Astrocyte (in vitro differentiated cells and primary cell): ENCODE results near the gene PRCD. TPM values are rescaled to one million over a fixed set of nuclear protein-coding genes. Genes with fewer than 3 reads are reported as not detected.

Experiments used
- DNase-seq: peaks from one replicate; pipeline ENCODE4 v3.0.0-alpha.2; 2010; ENCODE audit warnings: low read depth
- FAIRE-seq: peaks from 2 replicates; lab custom pipeline; 2011; peaks lifted over from hg19 to GRCh38; lab: Jason Lieb, UNC
- H2AFZ ChIP-seq: 2 replicates; pipeline ENCODE4 v1.6.0; 2012; ENCODE audit warnings: low read depth, low read length, inconsistent platforms
- H3K27ac ChIP-seq: 2 replicates; pipeline ENCODE4 v1.5.1; 2011; ENCODE audit warnings: low read depth, low read length, inconsistent platforms
- H3K27me3 ChIP-seq: 2 replicates; pipeline ENCODE4 v1.6.0; 2011; ENCODE audit warnings: low read length, inconsistent platforms; ENCODE audit not compliant: insufficient read depth
- H3K36me3 ChIP-seq: 2 replicates; pipeline ENCODE4 v1.5.1; 2011; ENCODE audit warnings: low read length, inconsistent platforms; ENCODE audit not compliant: insufficient read depth
- H3K4me1 ChIP-seq: 2 replicates; pipeline ENCODE4 v1.5.1; 2011; ENCODE audit warnings: low read length, inconsistent platforms; ENCODE audit not compliant: insufficient read depth
- H3K4me2 ChIP-seq: 2 replicates; pipeline ENCODE4 v1.6.0; 2012; ENCODE audit warnings: low read length, inconsistent platforms
- H3K4me3 ChIP-seq: 2 replicates; pipeline ENCODE4 v1.5.1; 2011; ENCODE audit warnings: low read depth, mild to moderate bottlenecking, low read length, inconsistent platforms; ENCODE audit not compliant: insufficient read depth
- H3K79me2 ChIP-seq: 2 replicates; pipeline ENCODE4 v1.6.0; 2012; ENCODE audit warnings: mild to moderate bottlenecking, low read length, inconsistent platforms; ENCODE audit not compliant: insufficient read depth
- H3K9ac ChIP-seq: 2 replicates; pipeline ENCODE4 v1.6.0; 2012; ENCODE audit warnings: mild to moderate bottlenecking, low read length, inconsistent platforms
- H3K9me3 ChIP-seq: 2 replicates; pipeline ENCODE4 v1.5.1; 2012; ENCODE audit warnings: low read depth, mild to moderate bottlenecking, low read length, inconsistent platforms; ENCODE audit not compliant: insufficient read depth
- H4K20me1 ChIP-seq: 2 replicates; pipeline ENCODE4 v1.6.0; 2012; ENCODE audit warnings: low read length, inconsistent platforms; ENCODE audit not compliant: insufficient read depth
- H3K27ac Mint-ChIP-seq: one replicate; pipeline ENCODE4 v1.8.0; 2021; ENCODE audit warnings: mild to moderate bottlenecking, mixed read lengths; ENCODE audit not compliant: unreplicated experiment
- H3K27me3 Mint-ChIP-seq: one replicate; pipeline ENCODE4 v1.8.0; 2021; ENCODE audit warnings: low read depth, mixed read lengths; ENCODE audit not compliant: unreplicated experiment
- H3K36me3 Mint-ChIP-seq: one replicate; pipeline ENCODE4 v1.8.0; 2021; ENCODE audit warnings: low read depth, mixed read lengths; ENCODE audit not compliant: unreplicated experiment
- H3K4me1 Mint-ChIP-seq: one replicate; pipeline ENCODE4 v1.8.0; 2021; ENCODE audit warnings: low read depth, mixed read lengths; ENCODE audit not compliant: unreplicated experiment
- H3K4me3 Mint-ChIP-seq: one replicate; pipeline ENCODE4 v1.8.0; 2021; ENCODE audit warnings: mild to moderate bottlenecking, moderate library complexity, mixed read lengths; ENCODE audit not compliant: unreplicated experiment
- H3K9me3 Mint-ChIP-seq: one replicate; pipeline ENCODE4 v1.8.0; 2021; ENCODE audit warnings: mild to moderate bottlenecking, mixed read lengths; ENCODE audit not compliant: unreplicated experiment
- CTCF ChIP-seq: IDR thresholded peaks from 2 replicates; pipeline ENCODE4 v1.5.1; 2011; ENCODE audit warnings: low read depth, mild to moderate bottlenecking, inconsistent platforms, low read length, moderate library complexity; ENCODE audit not compliant: insufficient read depth
- EZH2 ChIP-seq: IDR thresholded peaks from 2 replicates; pipeline ENCODE4 v1.6.1; 2012; ENCODE audit warnings: mild to moderate bottlenecking, low read length, inconsistent platforms; ENCODE audit not compliant: insufficient read depth
- total RNA-seq: library from RNA; stranded (reverse); gene quantifications from 2 replicates; pipeline ENCODE4 v1.2.1, GENCODE V29; 2021

PRCD gene
- total RNA-seq, 1 donor from 2014 or later, result 2.2 TPM

GRCh38 chr17:76565728-76566612 is 26.1 kb downstream of the PRCD start:
- no peak overlapping the region for H3K4me2 ChIP-seq
- H3K4me3 ChIP-seq, result no peak overlapping the region
- H3K36me3 ChIP-seq, result peaks cover 25% of the 10 kb centered on the region
- DNase-seq (no peak), FAIRE-seq (no peak)
- H3K4me1 ChIP-seq, result peaks cover 24% of the 10 kb centered on the region
- no peak overlapping the region for H3K9ac ChIP-seq
- no peaks in the 10 kb centered on the region for H3K9me3 Mint-ChIP-seq
- no peaks in the 10 kb centered on the region for H3K27me3 Mint-ChIP-seq
- peaks cover 21% of the 10 kb centered on the region for H3K36me3 Mint-ChIP-seq
- H3K79me2 ChIP-seq, result peaks cover 17% of the 10 kb centered on the region
- H3K4me3 Mint-ChIP-seq, result peak overlapping the region; percentile 36
- H3K27ac ChIP-seq, result no peak overlapping the region
- TF ChIP-seq EZH2 (no peak), CTCF (no peak)
- no peak overlapping the region for H3K27ac Mint-ChIP-seq
- no peaks in the 10 kb centered on the region for H3K9me3 ChIP-seq
- no peak overlapping the region for H2AFZ ChIP-seq
- peaks cover 67% of the 10 kb centered on the region for H4K20me1 ChIP-seq
- no peaks in the 10 kb centered on the region for H3K27me3 ChIP-seq
- peaks cover 31% of the 10 kb centered on the region for H3K4me1 Mint-ChIP-seq

- Histone ChIP-seq H3K4me1 (peaks cover 17% of the 10 kb centered on the region), H4K20me1 (peaks cover 60% of the 10 kb centered on the region), H3K79me2 (peaks cover 11% of the 10 kb centered on the region), H3K4me3 (no peak overlapping the region), H2AFZ (no peak overlapping the region), H3K36me3 (peaks cover 19% of the 10 kb centered on the region), H3K9ac (no peak overlapping the region), H3K9me3 (no peaks in the 10 kb centered on the region), H3K27ac (no peak overlapping the region), H3K27me3 (no peaks in the 10 kb centered on the region), H3K4me2 (no peak overlapping the region)
- H3K4me1 Mint-ChIP-seq, result peaks cover 26% of the 10 kb centered on the region
- FAIRE-seq (no peak), DNase-seq (no peak)
- no peak overlapping the region for H3K27ac Mint-ChIP-seq
- TF ChIP-seq CTCF (no peak), EZH2 (no peak)
- no peaks in the 10 kb centered on the region for H3K9me3 Mint-ChIP-seq
- peaks cover 20% of the 10 kb centered on the region for H3K36me3 Mint-ChIP-seq
- no peaks in the 10 kb centered on the region for H3K27me3 Mint-ChIP-seq
- no peak overlapping the region for H3K4me3 Mint-ChIP-seq
These were observed 26.7 kb downstream of the PRCD start for GRCh38 chr17:76566613-76566943.

- Mint-ChIP-seq H3K9me3 (no peaks in the 10 kb centered on the region), H3K27me3 (no peaks in the 10 kb centered on the region), H3K36me3 (peaks cover 18% of the 10 kb centered on the region), H3K4me1 (peaks cover 21% of the 10 kb centered on the region), H3K27ac (no peak overlapping the region), H3K4me3 (no peak overlapping the region)
- peaks cover 13% of the 10 kb centered on the region for H3K4me1 ChIP-seq
- no peak overlapping the region for H3K4me3 ChIP-seq
- no peak overlapping the region for H2AFZ ChIP-seq
- DNase-seq, result no peak
- FAIRE-seq, result no peak
- H3K27me3 ChIP-seq, result no peaks in the 10 kb centered on the region
- H4K20me1 ChIP-seq, result peaks cover 56% of the 10 kb centered on the region
- H3K27ac ChIP-seq, result no peak overlapping the region
- no peak overlapping the region for H3K9ac ChIP-seq
- H3K4me2 ChIP-seq, result no peak overlapping the region
- peaks cover 7% of the 10 kb centered on the region for H3K79me2 ChIP-seq
- H3K9me3 ChIP-seq, result no peaks in the 10 kb centered on the region
- H3K36me3 ChIP-seq, result peaks cover 15% of the 10 kb centered on the region
- TF ChIP-seq EZH2 (no peak), CTCF (no peak)
These were observed 27.2 kb downstream of the PRCD start for GRCh38 chr17:76566988-76567431.
